ENCODE results near the gene CHI3L2.

CHI3L2 gene

GRCh38 chr1:111256988-111257658, 29.6 kb downstream of the CHI3L2 start:
- DNase-seq (ENCODE audit: low spot score) = no peak

- no peak for DNase-seq (ENCODE audit: low spot score)
These were observed 40.4 kb downstream of the CHI3L2 start for GRCh38 chr1:111267801-111268508.

GRCh38 chr1:111269825-111270406, 42.4 kb downstream of the CHI3L2 start:
- no peak for DNase-seq (ENCODE audit: low spot score)

- DNase-seq (ENCODE audit: low spot score) = no peak
These were observed 43.4 kb downstream of the CHI3L2 start for GRCh38 chr1:111270771-111271463.

- DNase-seq (ENCODE audit: low spot score) = no peak
These were observed 43.9 kb downstream of the CHI3L2 start for GRCh38 chr1:111271464-111271801.

- no peak for DNase-seq (ENCODE audit: low spot score)
These were observed 44.6 kb downstream of the CHI3L2 start for GRCh38 chr1:111272081-111272480.

- no peak for DNase-seq (ENCODE audit: low spot score)
These were observed 47.1 kb downstream of the CHI3L2 start for GRCh38 chr1:111274653-111275052.

- no peak for DNase-seq (ENCODE audit: low spot score)
These were observed 47.6 kb downstream of the CHI3L2 start for GRCh38 chr1:111275079-111275478.

- no peak for DNase-seq (ENCODE audit: low spot score)
These were observed 48.4 kb downstream of the CHI3L2 start for GRCh38 chr1:111275780-111276433.

GRCh38 chr1:111279144-111279543, 51.6 kb downstream of the CHI3L2 start:
- no peak for DNase-seq (ENCODE audit: low spot score)

- DNase-seq (ENCODE audit: low spot score) = no peak
These were observed 52.8 kb downstream of the CHI3L2 start for GRCh38 chr1:111280267-111280666.

- no peak for DNase-seq (ENCODE audit: low spot score)
These were observed 53.9 kb downstream of the CHI3L2 start for GRCh38 chr1:111281411-111281810.

GRCh38 chr1:111283838-111284237, 56.3 kb downstream of the CHI3L2 start:
- DNase-seq (ENCODE audit: low spot score) = peak; percentile 19

- DNase-seq (ENCODE audit: low spot score) = no peak
These were observed 58.4 kb downstream of the CHI3L2 start for GRCh38 chr1:111285879-111286278.

GRCh38 chr1:111286912-111287311, 59.4 kb downstream of the CHI3L2 start:
- no peak for DNase-seq (ENCODE audit: low spot score)

- DNase-seq (ENCODE audit: low spot score) = no peak
These were observed 61.9 kb downstream of the CHI3L2 start for GRCh38 chr1:111289371-111289770.

- no peak for DNase-seq (ENCODE audit: low spot score)
These were observed 62.6 kb downstream of the CHI3L2 start for GRCh38 chr1:111290104-111290503.

GRCh38 chr1:111290630-111291029, 63.1 kb downstream of the CHI3L2 start, which contains the start of gene CHIA:
TSS of gene CHIA (plus strand) at chr1:111290851. CDS start at chr1:111310468, 19,617 bp downstream.
- DNase-seq (ENCODE audit: low spot score) = no peak

Data from HuH-7.5 (cell line).